GM12878 (cell line): Measurements from ENCODE around the gene CD69. TPM values are rescaled to one million over a fixed set of nuclear protein-coding genes. Genes with fewer than 3 reads are reported as not detected.

Source experiments
- ATAC-seq: fragments of 200-7000 bp; cut with Tn5 transposase; 3 replicates; pipeline ENCODE4 v1.9.1; 2020; ENCODE audit warnings: mild to moderate bottlenecking, moderate library complexity
- BruUV-seq: library from RNA; stranded (reverse); fragments of 400-500 nt; replicated peaks from 2 replicates; lab custom pipeline; 2021; lab: Mats Ljungman, UMichigan
- CTCF ChIA-PET: fragments of 300-600 bp; sonication (Branson Sonifier 250); formaldehyde crosslinking; extraction: SDS; loops from one replicate; lab custom pipeline; 2021; ENCODE audit warnings: inconsistent platforms; lab: Yijun Ruan, JAX
- POLR2A ChIA-PET: fragments of 350-600 bp; formaldehyde crosslinking; extraction: SDS; loops from one replicate; lab custom pipeline; 2021; ENCODE audit warnings: inconsistent platforms; lab: Charles Lee
- RAD21 ChIA-PET: fragments of 300-600 bp; sonication (Branson Sonifier 250); formaldehyde crosslinking; loops from one replicate; lab custom pipeline; 2023; ENCODE audit warnings: antibody characterized with exemption; ENCODE audit not compliant: unreplicated experiment; lab: Charles Lee
- SMC1A ChIA-PET: fragments of 300-600 bp; sonication (Branson Sonifier 250); formaldehyde crosslinking; loops from one replicate; lab custom pipeline; 2023; ENCODE audit not compliant: unreplicated experiment, uncharacterized antibody; lab: Charles Lee
- DNase-seq: peaks from one replicate; pipeline ENCODE4 v3.0.0-alpha.2; 2011; ENCODE audit warnings: low read depth, low spot score
- FAIRE-seq: peaks from 3 replicates; lab custom pipeline; 2011; peaks lifted over from hg19 to GRCh38; lab: Jason Lieb, UNC
- H2AFZ ChIP-seq: 2 replicates; pipeline ENCODE4 v1.6.0; 2011; ENCODE audit warnings: low read depth, low read length, control low read depth; ENCODE audit not compliant: control insufficient read depth
- H3K27ac ChIP-seq: 2 replicates; pipeline ENCODE4 v1.5.1; 2011; ENCODE audit warnings: control low read depth; ENCODE audit not compliant: control insufficient read depth, insufficient read depth
- H3K27me3 ChIP-seq, 2 experiments: replicated peaks in 1 of 2; 2 replicates each; pipeline versions ENCODE4 v1.6.0 to v1.6.1; 2011; ENCODE audit warnings: low read length in 1 of 2; ENCODE audit not compliant: control insufficient read depth in 2 of 2, insufficient read depth in 2 of 2
- H3K36me3 ChIP-seq, 2 experiments: 2 replicates each; pipeline ENCODE4 v1.5.1; 2011; ENCODE audit warnings: low read length in 1 of 2; ENCODE audit not compliant: control insufficient read depth in 2 of 2, insufficient read depth in 2 of 2
- H3K4me1 ChIP-seq: 2 replicates; pipeline ENCODE4 v1.6.1; 2011; ENCODE audit warnings: mild to moderate bottlenecking, low read length, moderate library complexity, mixed read lengths; ENCODE audit not compliant: control insufficient read depth, insufficient read depth
- H3K4me2 ChIP-seq: 2 replicates; pipeline ENCODE4 v1.6.0; 2011; ENCODE audit warnings: control low read depth; ENCODE audit not compliant: control insufficient read depth, insufficient read depth
- H3K4me3 ChIP-seq: fragments of 200-600 bp; sonication (generic); 2 replicates; pipeline ENCODE4 v1.5.1; 2016
- H3K79me2 ChIP-seq: 2 replicates; pipeline ENCODE4 v1.6.0; 2011; ENCODE audit warnings: low read length; ENCODE audit not compliant: control insufficient read depth, insufficient read depth
- H3K9ac ChIP-seq: 2 replicates; pipeline ENCODE4 v1.8.0; 2011; ENCODE audit warnings: low read length, control low read depth, mixed read lengths; ENCODE audit not compliant: control insufficient read depth, insufficient read depth
- H3K9me3 ChIP-seq: replicated peaks from 3 replicates; pipeline ENCODE4 v1.5.1; 2011; ENCODE audit warnings: mild to moderate bottlenecking, low read length; ENCODE audit not compliant: control insufficient read depth, insufficient read depth
- H4K20me1 ChIP-seq: 2 replicates; pipeline ENCODE4 v1.6.0; 2011; ENCODE audit not compliant: control insufficient read depth, insufficient read depth
- ATF2 ChIP-seq: IDR thresholded peaks from 2 replicates; pipeline ENCODE4 v1.6.1; 2012; ENCODE audit warnings: low read length, inconsistent platforms
- BHLHE40 ChIP-seq, 2 experiments: fragments of 450-650 bp in 1 of 2; IDR thresholded peaks; 2 replicates each; pipeline ENCODE4 v1.6.1; 2011 to 2017; ENCODE audit warnings: low read depth in 2 of 2, borderline replicate concordance in 1 of 2, improper control_type of control experiment in 1 of 2, low read length in 1 of 2, mild to moderate bottlenecking in 1 of 2
- CREM ChIP-seq: IDR thresholded peaks from 2 replicates; pipeline ENCODE4 v1.6.1; 2014; ENCODE audit warnings: antibody characterized with exemption, low read depth
- ETV6 ChIP-seq, 2 experiments: fragments of 450-650 bp in 1 of 2; IDR thresholded peaks in 1 of 2; conservative IDR thresholded peaks in 1 of 2; 2 replicates each; pipeline ENCODE4 v1.6.1; 2014; ENCODE audit warnings: antibody characterized with exemption in 1 of 2, borderline replicate concordance in 1 of 2, low read depth in 1 of 2, mild to moderate bottlenecking in 1 of 2, moderate library complexity in 1 of 2
- FOS ChIP-seq: IDR thresholded peaks from 3 replicates; pipeline ENCODE4 v1.6.1; 2011; ENCODE audit warnings: borderline replicate concordance; ENCODE audit not compliant: insufficient read length; ENCODE audit errors: extremely low read depth
- IKZF2 ChIP-seq, 2 experiments: fragments of 450-650 bp; IDR thresholded peaks; 2 replicates each; pipeline ENCODE4 v1.6.1; 2017; ENCODE audit warnings: mild to moderate bottlenecking in 2 of 2, moderate library complexity in 2 of 2
- MEF2B ChIP-seq: fragments of 450-650 bp; IDR thresholded peaks from 2 replicates; pipeline ENCODE4 v1.6.1; 2018; ENCODE audit warnings: mild to moderate bottlenecking, moderate library complexity; ENCODE audit not compliant: partially characterized antibody, poor library complexity, severe bottlenecking
- NFIC ChIP-seq: IDR thresholded peaks from 2 replicates; pipeline ENCODE4 v1.6.1; 2012; ENCODE audit warnings: low read depth, mild to moderate bottlenecking, inconsistent platforms, low read length, moderate library complexity
- RUNX3 ChIP-seq: IDR thresholded peaks from 2 replicates; pipeline ENCODE4 v1.6.1; 2012; ENCODE audit warnings: low read length, inconsistent platforms
- SMC3 ChIP-seq: IDR thresholded peaks from 2 replicates; pipeline ENCODE4 v1.6.1; 2011; ENCODE audit warnings: low read length, improper control_type of control experiment, borderline replicate concordance
- SREBF1 ChIP-seq: IDR thresholded peaks from 2 replicates; pipeline ENCODE4 v1.6.1; 2012; ENCODE audit warnings: mild to moderate bottlenecking, low read length
- USF1 ChIP-seq: IDR thresholded peaks from 2 replicates; pipeline ENCODE4 v1.6.1; 2011; ENCODE audit warnings: borderline replicate concordance, low read depth, mild to moderate bottlenecking, moderate library complexity, mixed read lengths, low read length; ENCODE audit not compliant: insufficient read depth; ENCODE audit errors: extremely low read length
- ZBTB4 ChIP-seq: fragments of 450-650 bp; formaldehyde crosslinking; IDR thresholded peaks from 2 replicates; pipeline ENCODE4 v1.4.0; 2022; ENCODE audit warnings: mild to moderate bottlenecking, moderate library complexity
- WGBS: methylation state at CpG from one replicate; pipeline ENCODE4 v1.1.6; 2016; ENCODE audit warnings: low lambda C conversion rate; ENCODE audit not compliant: insufficient replicate concordance, insufficient coverage; ENCODE audit errors: missing lambda C conversion rate; 5-methylcytosine and 5-hydroxymethylcytosine counted together
- in situ Hi-C: fragments of 300-500 bp; cut with MboI; formaldehyde crosslinking; loops from 9 replicates; pipeline ENCODE4 v1.14.3; 2018; ENCODE audit warnings: mixed read lengths
- intact Hi-C: fragments of 100-400 bp; cut with micrococcal nuclease; formaldehyde crosslinking; loops from one replicate; pipeline ENCODE4 v1.14.2; 2022; ENCODE audit not compliant: unreplicated experiment
- polyA plus RNA-seq, 11 experiments: library from polyadenylated mRNA; depleted of rRNA in 4 of 11; unstranded in 6 of 11; stranded (reverse) in 5 of 11; fragments of >200 nt; fragmentation: Nextera tagmentation in 4 of 11; fragmentation: Illumina TruSeq in 1 of 11; extraction: Ambion mirVana in 4 of 11; extraction: Trizol in 1 of 11; gene quantifications; 1 replicate in 1 of 11; 2 replicates in 10 of 11; pipeline versions ENCODE4 v1.2.1 to v1.2.3, GENCODE V29; 2011 to 2016; ENCODE audit warnings: inconsistent platforms in 2 of 11, missing spikeins in 2 of 11, low read depth in 1 of 11
- total RNA-seq, 4 experiments: library from RNA; depleted of rRNA in 3 of 4; stranded (reverse); fragments of >200 nt in 3 of 4; fragmentation: Illumina TruSeq in 1 of 4; extraction: Trizol in 1 of 4; gene quantifications; 2 replicates each; pipeline versions ENCODE4 v1.2.1 to v1.2.3, GENCODE V29; 2013 to 2021

Gene CD69
- total and polyA plus RNA-seq, 10 of the 15 experiments (the other 5 are each of a cell fraction or from before 2014, with no cell fraction given), result 7.3 to 156 (median 15.0) TPM

GRCh38 chr12:9793779-9794395 lies 33.2 kb upstream of the CD69 start:
- Histone ChIP-seq H3K36me3 (no peaks in the 10 kb centered on the region), H3K4me3 (no peak overlapping the region; the same call in 1 of the 2 replicates), H3K27me3 (no peaks in the 10 kb centered on the region), H4K20me1 (no peaks in the 10 kb centered on the region), H2AFZ (peak overlapping the region; percentile 54; the same call in 1 of the 2 replicates), H3K4me1 (peaks cover 10% of the 10 kb centered on the region; the same call in 1 of the 2 replicates), H3K9me3 (no peaks in the 10 kb centered on the region; the same call in 1 of the 3 replicates), H3K79me2 (no peaks in the 10 kb centered on the region), H3K27ac (no peak overlapping the region), H3K4me2 (peak overlapping the region; percentile 53), H3K9ac (no peak overlapping the region)
- ATAC-seq, result no peak
- CTCF ChIA-PET, result interaction anchor here (1.0 to 10.7 kb wide), 5 partner anchors 9 to 51 kb away, joined by 4 to 835 read pairs (median 6); partner anchors contain the start of gene CD69
- intact Hi-C loops (no loop called here), in situ Hi-C loops (no loop called here)
- RAD21 ChIA-PET, result interaction anchor here (0.9 to 7.3 kb wide), 4 partner anchors 25 to 132 kb away, joined by 3 to 577 read pairs (median 32); partner anchors contain the start of gene CD69
- SMC1A ChIA-PET, result interaction anchor here (0.7 to 12.4 kb wide), 3 partner anchors 14 to 42 kb away, joined by 3 to 814 read pairs (median 68); partner anchors contain the start of gene CD69
- WGBS, result 16% methylated on average over 8 of the region's 8 CpGs
- POLR2A ChIA-PET, result interaction anchor here (2.5 kb wide), 1 partner anchor 43 kb away, joined by 10 read pairs; no protein-coding TSS in a partner anchor
- no TSS peak for BruUV-seq
- no peak for FAIRE-seq
- DNase-seq, result no peak
- peak; percentile 65; the same call in 1 of the 2 replicates for TF ChIP-seq NFIC
- peak; percentile 70; the same call in 1 of the 2 replicates for TF ChIP-seq RUNX3
- TF ChIP-seq CREM, result 0 out of 2 replicates have a peak, but pooled peaks have one; percentile 19
- peak; percentile 28; the same call in 1 of the 2 replicates for TF ChIP-seq ATF2
- no peak for TF ChIP-seq SREBF1
- no peak for TF ChIP-seq FOS
- TF ChIP-seq USF1, result no peak
- TF ChIP-seq MEF2B, result peak; percentile 29
- peak; percentile 38 to 47; a peak in 2 of 4 replicates for TF ChIP-seq BHLHE40 (IDR thresholded peaks at IDR 0.05; ENCODE audit: borderline replicate concordance in 1 of 2, low read depth in 2 of 2, low read length in 1 of 2)
- no peak for TF ChIP-seq ZBTB4 (CRISPR knock-in tag)
- peak in 1 of 2 experiments; percentile 71; a peak in 1 of 4 replicates for TF ChIP-seq ETV6 (conservative IDR thresholded peaks at IDR 0.05 in 1 of 2, IDR thresholded peaks at IDR 0.05 in 1 of 2; ENCODE audit: borderline replicate concordance in 1 of 2, low read depth in 1 of 2)
- no peak for TF ChIP-seq IKZF2 (IDR thresholded peaks at IDR 0.05)
- TF ChIP-seq SMC3, result no peak
